Activated CD8-positive, alpha-beta memory T cell treated with anti-CD3 and anti-CD28 coated beads, Interleukin-2, amount 50 U/mL, for 24 hours (primary cell): ENCODE results near the gene GRID1.

Experiments
- DNase-seq: peaks from one replicate; pipeline ENCODE4 v3.0.0-alpha.2; 2020; ENCODE audit errors: extremely low read depth

GRID1 gene

GRCh38 chr10:85617751-85618546 lies 748.6 kb downstream of the GRID1 start:
- DNase-seq: no peak

GRCh38 chr10:85615556-85615955 lies 751.0 kb downstream of the GRID1 start:
- DNase-seq: no peak

- no peak for DNase-seq
Observed at GRCh38 chr10:85614981-85615380, 751.6 kb downstream of the GRID1 start.

DNA sequence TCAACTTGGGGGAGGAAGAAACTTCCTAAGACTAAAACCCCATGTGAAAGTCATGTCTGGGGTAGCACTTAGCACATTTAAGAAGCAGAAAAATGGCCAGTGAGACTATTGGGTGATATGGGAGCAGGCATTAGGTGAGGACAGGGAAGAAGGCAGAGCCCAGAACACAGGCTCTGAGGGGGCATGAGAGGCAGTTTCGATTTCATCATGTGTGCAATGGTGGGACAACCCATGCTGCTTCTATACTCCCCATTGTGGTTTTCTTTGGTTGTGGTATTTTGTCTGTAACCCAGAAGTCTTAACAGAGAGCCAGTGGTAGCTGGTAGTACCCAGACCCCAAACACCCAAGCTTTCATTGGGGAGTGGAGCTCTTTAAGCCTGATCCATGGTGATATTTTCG lies 752.0 kb downstream of the GRID1 start:
- DNase-seq: no peak

DNA sequence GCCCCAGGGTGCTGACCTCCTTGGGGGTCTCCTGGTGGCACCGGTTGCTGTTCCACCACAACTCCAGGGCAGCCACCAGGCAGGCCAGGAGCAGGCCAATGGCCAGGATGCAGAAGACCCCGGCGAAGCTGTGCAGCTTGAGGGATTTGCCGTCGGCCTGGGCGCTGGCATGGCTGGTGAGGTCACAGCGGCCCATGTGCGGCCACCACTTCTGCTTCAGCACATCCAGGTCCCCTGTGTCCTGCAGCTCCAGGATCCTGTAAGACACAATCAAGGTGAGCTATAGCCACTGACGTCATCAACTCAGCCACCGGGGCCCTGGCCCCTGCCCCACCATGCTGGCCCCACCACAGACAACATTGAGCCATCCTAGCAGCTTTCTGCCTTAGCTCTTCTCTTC lies 753.2 kb downstream of the GRID1 start:
- DNase-seq: no peak

GRCh38 chr10:85612833-85613232 lies 753.8 kb downstream of the GRID1 start:
- DNase-seq: no peak

- DNase-seq: no peak
Observed at GRCh38 chr10:85612378-85612775, 754.2 kb downstream of the GRID1 start.

DNA sequence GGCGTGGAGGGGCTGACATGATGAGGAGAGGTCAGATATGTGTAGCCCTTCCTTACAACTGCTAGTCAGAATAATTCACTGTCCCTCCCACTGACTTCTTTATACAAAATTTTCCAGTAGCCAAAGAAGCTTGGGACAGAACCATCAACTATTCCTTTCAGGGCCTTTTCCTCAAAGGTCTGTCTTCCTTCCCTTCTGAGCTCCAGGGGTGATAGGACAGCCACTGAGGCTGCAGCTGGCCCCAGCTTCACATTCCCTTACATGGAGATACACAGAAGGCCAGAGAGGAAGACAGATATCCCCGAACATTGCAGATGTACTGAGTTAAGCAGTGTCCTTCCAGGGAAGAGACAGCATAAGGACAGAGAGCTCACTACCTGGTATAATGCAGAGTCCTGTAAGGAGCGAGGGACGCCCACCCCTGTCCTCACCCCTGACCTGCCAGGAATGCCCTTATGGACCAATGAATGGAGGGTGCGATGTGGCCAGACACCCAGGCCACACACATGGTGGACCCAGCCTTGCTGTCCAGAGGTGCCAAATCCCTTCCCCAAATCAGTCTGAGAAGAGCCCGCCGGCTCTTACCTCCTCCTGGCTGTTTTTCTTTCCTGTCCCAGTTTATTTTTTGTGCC lies 754.7 kb downstream of the GRID1 start:
- DNase-seq: no peak

DNA sequence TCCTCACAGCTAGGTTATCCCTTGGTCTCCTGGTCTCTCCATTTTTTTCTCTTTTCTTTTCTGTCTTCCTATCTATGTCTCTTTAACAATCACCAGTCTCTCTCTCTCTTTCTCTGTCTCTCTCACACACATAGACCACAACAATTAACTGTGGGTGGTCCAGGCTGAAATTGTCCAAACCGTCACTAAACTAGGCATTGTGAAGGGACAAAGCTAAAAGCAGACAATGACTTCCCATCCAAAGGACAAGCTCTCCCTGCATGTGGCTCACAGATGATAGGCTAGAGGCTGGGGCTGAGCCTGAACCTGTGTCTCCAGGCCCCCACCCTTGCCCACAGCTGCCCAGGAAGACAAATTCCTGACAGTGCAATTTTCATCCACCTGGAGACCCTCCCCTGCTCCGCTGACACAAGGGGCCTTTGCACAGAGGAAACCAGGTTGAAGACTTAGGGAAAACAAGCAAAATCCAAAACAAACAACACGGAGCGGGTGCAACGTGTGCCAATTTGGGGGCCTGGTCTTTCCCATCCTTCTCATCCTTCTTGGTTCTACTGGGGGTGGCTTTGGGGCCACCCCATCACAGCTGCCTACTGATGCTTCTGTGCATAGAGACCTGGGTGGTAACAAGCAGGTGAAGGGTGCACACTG lies 755.4 kb downstream of the GRID1 start:
- DNase-seq: no peak

- no peak for DNase-seq
Observed at GRCh38 chr10:85610381-85611092, 756.1 kb downstream of the GRID1 start.

GRCh38 chr10:85609509-85609908 lies 757.1 kb downstream of the GRID1 start:
- no peak for DNase-seq

DNA sequence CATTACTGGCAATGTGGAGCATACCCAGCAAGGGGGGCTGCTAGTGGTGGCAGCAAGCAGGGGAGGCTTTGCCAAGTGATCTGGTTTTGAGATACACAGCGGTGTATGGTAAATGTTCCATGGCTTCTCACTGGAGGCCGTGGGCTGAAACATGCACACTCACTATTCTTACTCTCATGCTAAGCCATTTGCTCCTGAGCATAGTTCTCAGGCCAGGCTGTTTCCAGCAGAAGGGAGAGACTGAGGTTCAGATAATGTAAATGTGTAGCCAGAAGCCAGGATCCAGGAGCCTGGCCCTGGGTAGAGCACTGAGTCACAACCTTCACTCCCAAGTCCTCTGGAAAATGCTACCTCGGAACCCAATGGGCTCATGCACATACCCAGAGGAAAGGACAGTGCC lies 757.9 kb downstream of the GRID1 start:
- no peak for DNase-seq

- no peak for DNase-seq
Observed at GRCh38 chr10:85607043-85607695, 759.4 kb downstream of the GRID1 start.

DNA sequence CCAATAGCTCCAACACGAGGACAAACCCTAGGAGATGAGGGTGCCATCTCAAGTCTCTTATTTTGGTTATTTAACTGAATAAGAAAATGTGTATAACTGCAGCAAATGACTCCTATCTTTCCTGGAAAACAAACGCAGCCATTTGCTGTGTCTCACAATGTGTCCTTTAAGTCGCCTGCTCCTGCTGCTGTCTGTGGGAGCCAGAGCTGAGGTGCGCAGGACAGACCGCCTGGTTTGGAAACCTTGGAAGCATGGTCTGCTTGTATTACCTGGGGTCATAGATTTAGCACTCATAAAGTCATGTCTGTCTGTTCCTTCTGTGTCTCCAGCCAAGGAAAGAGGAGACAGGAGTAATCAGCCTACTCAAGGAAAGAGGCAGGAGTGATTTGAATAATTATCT lies 760.2 kb downstream of the GRID1 start:
- no peak for DNase-seq

DNA sequence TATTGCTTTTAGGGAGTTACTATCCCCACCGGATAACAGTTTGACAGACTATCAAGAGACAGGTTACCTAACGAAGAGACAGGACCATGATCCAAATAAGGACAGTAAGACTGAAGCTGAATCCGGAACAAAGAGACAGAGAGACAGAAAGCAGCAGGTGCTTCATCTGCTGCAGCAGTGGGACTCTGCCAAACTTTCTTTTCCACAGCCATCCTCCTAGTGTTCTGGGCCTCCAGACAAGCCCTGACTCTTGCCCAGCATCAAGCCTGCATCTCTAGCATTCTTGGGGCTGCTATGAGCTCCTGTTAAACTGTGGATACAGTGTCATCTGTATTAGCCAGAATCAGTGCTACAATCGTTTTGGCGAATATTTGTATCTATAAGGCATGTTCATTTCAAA lies 761.7 kb downstream of the GRID1 start:
- no peak for DNase-seq

- no peak for DNase-seq
Observed at GRCh38 chr10:85604136-85604725, 762.4 kb downstream of the GRID1 start.

DNA sequence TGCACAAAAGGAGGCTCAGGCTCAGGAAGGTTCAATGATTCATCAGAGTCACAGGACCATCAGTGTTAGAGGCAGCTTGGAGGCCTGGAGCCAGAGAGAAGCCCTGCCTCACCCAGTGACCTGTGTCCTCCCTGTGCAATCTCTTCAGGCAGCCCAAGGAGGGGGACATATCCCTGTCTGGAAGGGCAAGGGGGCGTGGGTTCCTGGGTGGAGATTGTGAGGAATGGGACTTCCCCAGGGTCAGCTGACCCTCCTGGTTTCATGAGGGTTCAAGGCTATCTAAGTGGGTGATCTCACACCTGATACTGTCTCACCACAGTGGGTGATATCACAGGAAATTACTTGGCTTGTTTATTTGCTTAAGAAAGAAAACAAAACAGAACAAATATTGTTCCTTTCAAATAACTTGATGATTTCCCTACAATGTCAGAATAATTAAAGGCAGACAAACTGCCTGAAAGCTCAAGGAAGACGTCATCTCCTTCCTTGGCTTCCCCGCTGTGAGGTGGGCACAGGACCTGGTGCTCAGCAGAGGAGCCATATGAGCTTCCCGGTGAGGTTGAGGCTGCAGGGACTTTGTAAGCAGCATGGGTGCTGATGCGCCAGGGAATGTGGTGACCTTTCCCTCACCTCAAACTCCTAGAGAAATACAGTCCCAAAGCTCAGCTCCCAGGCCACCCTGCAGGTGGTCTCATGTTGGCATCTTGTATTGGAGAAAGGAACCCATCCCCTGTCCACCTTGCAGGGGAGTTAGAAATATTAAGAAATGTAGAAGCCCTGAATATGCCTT lies 763.2 kb downstream of the GRID1 start:
- DNase-seq: no peak

- DNase-seq: no peak
Observed at GRCh38 chr10:85602713-85603112, 763.9 kb downstream of the GRID1 start.

- no peak for DNase-seq
Observed at GRCh38 chr10:85602306-85602705, 764.3 kb downstream of the GRID1 start.

DNA sequence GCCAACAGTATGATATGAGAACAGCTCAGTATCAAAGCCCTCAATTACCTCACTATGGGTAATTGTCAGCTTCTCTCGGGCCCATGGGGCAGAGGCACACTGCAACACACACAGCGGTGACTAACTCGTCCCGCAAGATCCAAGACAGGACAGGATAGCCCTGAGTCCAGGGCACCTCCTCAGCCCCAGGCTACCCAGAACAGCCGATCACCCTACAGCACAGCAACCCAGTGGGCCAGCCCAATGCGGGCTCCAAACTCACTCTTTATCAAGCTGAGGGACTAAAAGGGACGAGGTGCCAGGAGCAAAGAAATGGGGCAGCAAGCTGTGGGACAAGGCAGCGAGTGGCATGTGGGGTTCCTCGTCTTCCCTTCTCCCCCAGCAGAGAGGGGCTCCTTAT lies 765.1 kb downstream of the GRID1 start:
- no peak for DNase-seq

DNA sequence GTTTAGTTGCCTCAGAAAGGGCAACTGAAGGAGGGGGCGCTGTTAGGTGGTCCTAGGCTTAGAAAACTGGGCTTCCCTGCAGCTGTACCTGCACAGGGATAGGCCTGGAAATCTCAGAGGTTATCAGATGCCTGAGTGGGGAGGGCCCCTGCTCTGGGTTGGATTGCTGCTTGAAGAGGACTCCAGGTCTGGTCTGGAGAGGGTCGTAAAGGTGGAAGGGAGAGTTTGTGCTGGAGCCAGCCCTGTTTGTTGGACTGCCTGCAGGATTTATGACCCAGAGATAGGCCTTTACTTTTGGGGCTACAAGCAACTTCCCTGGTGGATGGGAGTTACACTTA lies 765.9 kb downstream of the GRID1 start:
- no peak for DNase-seq
